OCI-LY1 (cell line): ENCODE measurements around the gene PIP4P1.

Experiments used
- H2AFZ ChIP-seq: fragments of 200-600 bp; sonication (generic), shearing (Covaris generic); 2 replicates; pipeline ENCODE4 v1.6.0; 2014; ENCODE audit warnings: antibody characterized with exemption, mild to moderate bottlenecking, low read length
- H3F3A ChIP-seq: fragments of 200-600 bp; sonication (generic), shearing (Covaris generic); 2 replicates; pipeline ENCODE4 v1.6.0; 2014; ENCODE audit warnings: mild to moderate bottlenecking, antibody characterized with exemption, low read length, moderate library complexity; ENCODE audit not compliant: insufficient read depth
- H3K27ac ChIP-seq: fragments of 200-600 bp; sonication (generic); 2 replicates; pipeline ENCODE4 v1.5.1; 2014; ENCODE audit warnings: low read length, mixed run types, mild to moderate bottlenecking, low read depth; ENCODE audit not compliant: poor library complexity, severe bottlenecking
- H3K27me3 ChIP-seq: fragments of 200-600 bp; sonication (generic); 2 replicates; pipeline ENCODE4 v1.6.0; 2014; ENCODE audit warnings: antibody characterized with exemption, mild to moderate bottlenecking, low read length, moderate library complexity; ENCODE audit not compliant: insufficient read depth
- H3K36me3 ChIP-seq: fragments of 200-600 bp; sonication (generic); 2 replicates; pipeline ENCODE4 v1.6.1; 2014; ENCODE audit warnings: mild to moderate bottlenecking, antibody characterized with exemption, low read length, moderate library complexity, mixed read lengths; ENCODE audit not compliant: insufficient read depth
- H3K4me1 ChIP-seq: fragments of 200-600 bp; sonication (generic); 2 replicates; pipeline ENCODE4 v1.5.1; 2014; ENCODE audit warnings: mild to moderate bottlenecking, low read length, moderate library complexity; ENCODE audit not compliant: insufficient read depth, severe bottlenecking
- H3K4me2 ChIP-seq: fragments of 200-600 bp; sonication (generic), shearing (Covaris generic); 2 replicates; pipeline ENCODE4 v1.6.1; 2014; ENCODE audit warnings: low read length
- H3K4me3 ChIP-seq: fragments of 200-600 bp; sonication (generic); 2 replicates; pipeline ENCODE4 v1.5.1; 2014; ENCODE audit warnings: low read length, low read depth, mild to moderate bottlenecking, mixed read lengths; ENCODE audit not compliant: poor library complexity, severe bottlenecking
- H3K79me2 ChIP-seq: fragments of 200-600 bp; shearing (Covaris generic); 2 replicates; pipeline ENCODE4 v1.6.1; 2016; ENCODE audit warnings: mixed run types, low read length, mixed read lengths; ENCODE audit not compliant: insufficient read depth
- H3K9ac ChIP-seq: fragments of 200-600 bp; sonication (generic), shearing (Covaris generic); 2 replicates; pipeline ENCODE4 v1.6.1; 2014; ENCODE audit warnings: mild to moderate bottlenecking, low read length, mixed read lengths
- H3K9me2 ChIP-seq: fragments of 200-600 bp; sonication (generic), shearing (Covaris generic); 2 replicates; pipeline ENCODE4 v1.6.1; 2014; ENCODE audit warnings: low read depth, mild to moderate bottlenecking, low read length, mixed read lengths
- H3K9me3 ChIP-seq: fragments of 200-600 bp; shearing (Covaris generic); 2 replicates; pipeline ENCODE4 v1.6.1; 2014; ENCODE audit warnings: low read length, mixed read lengths
- H4K20me1 ChIP-seq: fragments of 200-600 bp; sonication (generic), shearing (Covaris generic); 2 replicates; pipeline ENCODE4 v1.6.0; 2016; ENCODE audit warnings: mild to moderate bottlenecking, low read length; ENCODE audit not compliant: insufficient read depth
- EZH2 ChIP-seq: fragments of 200-600 bp; sonication (generic), shearing (Covaris generic); IDR thresholded peaks from 2 replicates; pipeline ENCODE4 v1.8.0; 2017; ENCODE audit warnings: borderline replicate concordance, mixed run types, mild to moderate bottlenecking, antibody characterized with exemption, low read length, moderate library complexity, mixed read lengths
- TF ChIP-seq, protein P1 (sequence below): fragments of 200-600 bp; sonication (generic), shearing (Covaris generic); IDR thresholded peaks from 2 replicates; pipeline ENCODE4 v1.5.1; 2017; ENCODE audit warnings: mild to moderate bottlenecking, antibody characterized with exemption, low read length, moderate library complexity, mixed read lengths

PIP4P1 gene

DNA sequence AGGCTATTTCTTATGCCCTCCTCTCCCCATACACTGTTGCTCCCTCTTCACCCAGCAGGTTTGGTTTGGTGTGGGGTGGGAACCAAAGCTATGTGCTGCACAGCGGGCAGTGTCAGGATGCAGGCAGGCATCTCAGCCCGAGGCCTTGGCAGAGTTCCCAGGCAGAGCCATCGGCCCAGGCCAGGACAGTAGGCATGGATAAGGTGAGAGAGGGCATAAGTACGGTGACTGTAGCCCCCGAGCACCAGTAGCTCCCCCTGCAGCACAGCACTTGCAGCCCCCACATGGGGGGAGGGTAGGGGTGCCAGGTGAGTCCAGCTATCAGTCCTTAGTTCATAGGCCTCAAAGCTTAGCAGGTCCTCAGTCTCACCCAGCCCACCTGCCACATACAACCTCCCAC is 32.4 kb downstream of the PIP4P1 start:
- no peak overlapping the region for H3K9ac ChIP-seq
- no peak overlapping the region for H3K4me2 ChIP-seq
- no peaks in the 10 kb centered on the region for H4K20me1 ChIP-seq
- H3K27ac ChIP-seq, result no peak overlapping the region
- no peak for TF ChIP-seq EZH2
- TF ChIP-seq, protein P1, sequence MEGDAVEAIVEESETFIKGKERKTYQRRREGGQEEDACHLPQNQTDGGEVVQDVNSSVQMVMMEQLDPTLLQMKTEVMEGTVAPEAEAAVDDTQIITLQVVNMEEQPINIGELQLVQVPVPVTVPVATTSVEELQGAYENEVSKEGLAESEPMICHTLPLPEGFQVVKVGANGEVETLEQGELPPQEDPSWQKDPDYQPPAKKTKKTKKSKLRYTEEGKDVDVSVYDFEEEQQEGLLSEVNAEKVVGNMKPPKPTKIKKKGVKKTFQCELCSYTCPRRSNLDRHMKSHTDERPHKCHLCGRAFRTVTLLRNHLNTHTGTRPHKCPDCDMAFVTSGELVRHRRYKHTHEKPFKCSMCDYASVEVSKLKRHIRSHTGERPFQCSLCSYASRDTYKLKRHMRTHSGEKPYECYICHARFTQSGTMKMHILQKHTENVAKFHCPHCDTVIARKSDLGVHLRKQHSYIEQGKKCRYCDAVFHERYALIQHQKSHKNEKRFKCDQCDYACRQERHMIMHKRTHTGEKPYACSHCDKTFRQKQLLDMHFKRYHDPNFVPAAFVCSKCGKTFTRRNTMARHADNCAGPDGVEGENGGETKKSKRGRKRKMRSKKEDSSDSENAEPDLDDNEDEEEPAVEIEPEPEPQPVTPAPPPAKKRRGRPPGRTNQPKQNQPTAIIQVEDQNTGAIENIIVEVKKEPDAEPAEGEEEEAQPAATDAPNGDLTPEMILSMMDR, result no peak
- H3K36me3 ChIP-seq, result no peaks in the 10 kb centered on the region
- no peaks in the 10 kb centered on the region for H3K79me2 ChIP-seq
- no peak overlapping the region for H2AFZ ChIP-seq
- H3K4me3 ChIP-seq, result no peak overlapping the region
- no peaks in the 10 kb centered on the region for H3K9me3 ChIP-seq
- H3K27me3 ChIP-seq, result no peaks in the 10 kb centered on the region
- no peaks in the 10 kb centered on the region for H3F3A ChIP-seq
- peaks cover 14% of the 10 kb centered on the region for H3K4me1 ChIP-seq
- H3K9me2 ChIP-seq, result no peaks in the 10 kb centered on the region

DNA sequence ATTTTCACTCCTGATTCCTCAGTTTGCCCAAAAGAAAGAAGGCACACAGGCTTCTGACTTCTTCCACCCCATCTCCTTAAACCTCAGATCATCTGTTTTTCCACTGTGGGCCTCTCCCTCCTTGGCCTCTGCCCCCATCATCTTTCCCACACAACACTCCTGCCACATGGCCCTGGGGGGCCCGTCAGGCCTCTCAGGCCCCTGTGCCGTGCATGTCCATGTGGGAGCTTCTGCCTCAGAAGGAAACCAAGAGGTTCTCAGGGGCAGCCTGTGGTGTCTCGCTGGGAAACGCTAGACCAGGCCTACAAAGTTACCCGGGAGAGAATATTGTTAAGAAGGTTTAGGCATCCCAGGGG is 33.2 kb downstream of the PIP4P1 start:
- Histone ChIP-seq H3K9ac (peak overlapping the region; percentile 24; the same call in 1 of the 2 replicates), H2AFZ (no peak overlapping the region), H4K20me1 (no peaks in the 10 kb centered on the region), H3K36me3 (no peaks in the 10 kb centered on the region), H3K4me1 (peaks cover 14% of the 10 kb centered on the region), H3F3A (no peaks in the 10 kb centered on the region), H3K27ac (no peak overlapping the region), H3K79me2 (no peaks in the 10 kb centered on the region), H3K27me3 (no peaks in the 10 kb centered on the region), H3K4me3 (no peak overlapping the region), H3K4me2 (peak overlapping the region; percentile 20; the same call in 1 of the 2 replicates), H3K9me2 (no peaks in the 10 kb centered on the region), H3K9me3 (no peaks in the 10 kb centered on the region)
- TF ChIP-seq, protein P1, result no peak
- no peak for TF ChIP-seq EZH2

DNA sequence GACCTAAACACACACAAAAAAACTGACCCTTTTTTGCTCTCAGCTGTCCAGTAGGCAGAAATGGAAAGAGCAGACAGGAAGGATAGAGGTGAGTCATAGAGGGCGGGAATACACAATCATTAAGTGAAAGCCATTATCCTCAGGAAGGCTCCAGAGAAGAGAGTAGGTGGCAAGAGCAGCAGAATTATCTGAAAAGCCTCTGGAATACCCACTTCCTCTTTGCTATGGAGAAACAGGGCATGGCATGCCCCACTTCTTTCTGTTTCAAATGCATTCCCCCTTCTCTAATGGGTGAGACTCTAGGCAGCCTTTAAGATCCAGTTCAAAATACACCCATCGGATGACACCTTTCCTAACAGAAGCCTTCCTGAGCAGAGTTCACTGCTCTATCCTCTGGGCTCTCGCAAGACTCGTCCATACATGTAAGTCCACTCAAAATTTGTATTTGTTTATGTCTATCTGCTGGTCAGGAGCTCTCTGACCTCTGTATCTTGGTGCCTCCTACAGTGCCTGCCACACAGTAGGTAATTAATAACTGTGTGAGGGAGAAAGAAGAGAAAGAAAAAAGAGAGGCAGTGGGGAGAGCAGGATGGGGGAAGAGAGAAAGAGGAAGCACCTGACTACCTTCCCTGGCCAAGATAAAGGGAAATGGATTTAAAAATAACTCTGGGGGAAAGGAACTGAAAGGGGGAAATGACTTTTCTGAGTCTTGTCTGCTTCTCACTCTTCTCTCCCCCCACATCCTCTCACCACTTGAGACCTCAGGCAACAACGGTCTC is 33.8 kb downstream of the PIP4P1 start:
- no peaks in the 10 kb centered on the region for H3F3A ChIP-seq
- peak overlapping the region; percentile 31 for H3K27ac ChIP-seq

More for the DNA sequence above, 33.8 kb downstream of the PIP4P1 start:
- no peaks in the 10 kb centered on the region for H4K20me1 ChIP-seq
- H3K36me3 ChIP-seq, result no peaks in the 10 kb centered on the region
- H3K4me2 ChIP-seq, result peak overlapping the region; percentile 20; the same call in 1 of the 2 replicates
- H3K4me1 ChIP-seq, result peaks cover 14% of the 10 kb centered on the region
- no peaks in the 10 kb centered on the region for H3K27me3 ChIP-seq
- H3K4me3 ChIP-seq, result no peak overlapping the region
- no peaks in the 10 kb centered on the region for H3K9me3 ChIP-seq
- H3K79me2 ChIP-seq, result no peaks in the 10 kb centered on the region
- H2AFZ ChIP-seq, result no peak overlapping the region
- H3K9ac ChIP-seq, result peak overlapping the region; percentile 24; the same call in 1 of the 2 replicates
- H3K9me2 ChIP-seq, result no peaks in the 10 kb centered on the region
- TF ChIP-seq EZH2, result no peak
- TF ChIP-seq, protein P1, result no peak
